AG08395 (cell line): ENCODE measurements around the gene NPEPPS.
"Not testable (repeated sequence)": the region's sequence is repeated elsewhere in the genome, so short reads cannot be mapped to it uniquely, and the experiment has no call there.

Experiments
- DNase-seq: peaks from one replicate; pipeline ENCODE4 v3.0.0; 2012; ENCODE audit warnings: mixed read lengths, low spot score

Gene NPEPPS

DNA sequence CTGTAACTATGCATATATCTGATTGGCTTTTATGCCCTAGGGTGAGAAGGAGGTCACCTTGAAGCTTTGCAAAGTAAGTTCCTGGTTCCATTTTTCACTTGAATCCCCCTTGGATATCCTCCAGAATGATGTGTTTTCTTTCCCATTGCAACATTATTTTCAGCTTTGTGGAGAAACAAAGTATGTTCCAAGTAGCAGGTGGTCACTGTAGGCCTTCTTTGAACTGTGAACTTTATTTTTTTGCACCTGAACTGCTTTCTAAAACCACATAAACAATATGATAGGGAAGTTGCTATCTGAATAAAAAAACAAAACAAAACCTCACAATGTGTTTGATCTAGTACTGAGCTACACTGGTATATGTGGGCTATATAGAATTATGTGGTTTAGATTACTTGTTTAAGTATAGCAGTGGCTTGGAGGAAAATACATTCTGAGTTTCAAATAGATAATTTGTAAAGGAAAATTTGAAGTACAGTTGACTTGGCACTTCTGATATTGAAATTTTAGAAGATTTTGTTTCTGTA is 29.7 kb downstream of the NPEPPS start:
- DNase-seq = not testable (repeated sequence)

DNA sequence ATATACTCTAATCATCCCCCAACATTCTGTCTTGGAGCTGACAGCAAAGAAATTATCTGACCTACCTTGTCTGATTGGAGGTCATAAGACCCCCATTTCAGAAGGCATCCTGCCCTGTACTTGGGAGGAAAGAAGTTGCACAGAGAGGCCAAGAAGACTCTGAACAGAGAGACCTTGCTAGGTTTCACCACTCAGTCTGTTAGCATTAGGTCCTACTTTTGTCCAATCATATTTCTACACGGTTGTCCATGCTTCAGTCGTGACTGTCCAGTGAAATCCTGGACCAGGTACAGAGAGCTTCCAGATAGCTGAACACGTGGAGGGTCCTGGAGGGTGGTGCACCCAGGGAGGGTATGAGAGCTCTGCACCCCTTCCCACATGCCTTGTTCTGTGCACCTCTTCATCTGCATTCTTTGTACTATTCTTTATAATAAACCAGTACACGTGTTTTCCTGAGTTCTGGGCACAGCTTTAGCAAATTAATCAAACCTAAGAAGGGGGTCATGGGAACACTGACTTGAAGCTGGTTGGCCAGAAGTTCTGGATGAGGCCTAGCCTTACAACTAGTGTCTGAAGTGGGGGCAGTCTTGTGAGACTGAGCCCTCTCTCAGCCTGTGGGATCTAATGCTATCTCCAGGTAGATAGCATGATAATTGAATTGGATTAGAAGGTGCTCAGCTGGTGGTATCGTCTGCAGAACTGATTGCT is 30.9 kb downstream of the NPEPPS start:
- DNase-seq = not testable (repeated sequence)

DNA sequence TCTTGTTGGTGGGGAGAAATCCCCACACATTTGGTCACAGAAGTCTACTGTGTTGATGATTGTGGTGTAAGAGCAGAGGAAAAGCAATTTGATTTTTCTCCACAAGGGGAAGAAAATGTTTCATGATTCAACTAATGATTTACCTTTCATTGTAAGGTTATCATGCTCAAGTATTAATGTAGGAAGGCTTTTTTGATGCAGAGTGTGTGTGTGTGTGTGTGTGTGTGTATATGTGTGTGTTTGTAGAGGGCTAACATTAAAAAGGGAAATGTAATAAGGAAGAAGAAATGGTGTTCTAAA is 31.4 kb downstream of the NPEPPS start:
- not testable (repeated sequence) for DNase-seq

DNA sequence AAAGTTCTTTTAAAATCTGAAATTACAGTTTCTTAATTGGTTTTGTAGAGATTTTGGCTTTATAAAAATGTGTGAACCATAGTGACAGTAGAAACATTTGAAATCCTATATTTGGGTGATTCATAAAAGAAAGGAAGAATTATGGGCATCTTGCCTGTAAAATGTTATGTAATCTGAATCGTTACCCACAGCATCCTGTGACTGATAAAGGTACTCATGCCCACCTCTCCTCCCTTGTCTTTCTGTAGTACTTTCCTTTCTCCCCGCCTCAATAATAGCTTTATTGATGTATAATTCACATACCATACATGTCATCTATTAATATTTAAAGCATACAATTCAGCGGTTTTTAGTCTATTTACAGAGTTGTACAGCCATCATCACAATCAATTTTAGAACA is 36.4 kb downstream of the NPEPPS start:
- DNase-seq = peak; percentile 1

DNA sequence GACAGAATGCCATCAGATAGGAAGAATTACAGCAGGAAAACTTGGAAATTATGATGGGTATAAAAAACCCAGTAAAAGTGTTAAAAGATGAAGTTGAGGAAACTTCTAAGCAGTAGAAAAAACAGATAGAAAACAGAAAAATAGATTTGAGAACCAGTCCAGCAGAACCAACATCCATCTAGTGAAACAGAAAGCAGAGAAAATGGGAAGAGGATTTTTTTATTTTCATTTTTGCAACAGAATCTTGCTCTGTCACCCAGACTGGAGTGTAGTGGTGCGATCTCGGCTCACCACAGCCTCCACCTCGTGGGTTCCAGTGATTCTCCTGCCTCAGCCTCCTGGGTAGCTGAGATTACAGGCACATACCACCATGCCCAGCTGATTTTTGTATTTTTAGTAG is 41.7 kb downstream of the NPEPPS start:
- not testable (repeated sequence) for DNase-seq

DNA sequence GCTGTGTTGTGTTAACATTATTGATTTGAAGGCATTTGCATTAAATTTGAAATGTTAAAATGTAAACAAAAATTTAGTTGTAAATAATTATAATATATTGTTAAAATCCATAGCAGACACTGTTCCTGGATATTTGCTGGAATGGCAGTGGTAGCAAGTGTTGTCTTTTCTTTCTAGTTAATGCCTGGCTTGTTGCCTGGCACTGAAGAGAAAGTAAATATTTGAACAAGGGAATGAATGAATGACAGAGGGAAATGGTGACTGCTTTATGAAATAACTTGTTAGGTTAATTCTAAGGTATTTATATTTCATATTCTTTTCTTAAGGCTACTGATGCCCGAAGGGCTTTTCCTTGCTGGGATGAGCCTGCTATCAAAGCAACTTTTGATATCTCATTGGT is 51.5 kb downstream of the NPEPPS start:
- DNase-seq = not testable (repeated sequence)

DNA sequence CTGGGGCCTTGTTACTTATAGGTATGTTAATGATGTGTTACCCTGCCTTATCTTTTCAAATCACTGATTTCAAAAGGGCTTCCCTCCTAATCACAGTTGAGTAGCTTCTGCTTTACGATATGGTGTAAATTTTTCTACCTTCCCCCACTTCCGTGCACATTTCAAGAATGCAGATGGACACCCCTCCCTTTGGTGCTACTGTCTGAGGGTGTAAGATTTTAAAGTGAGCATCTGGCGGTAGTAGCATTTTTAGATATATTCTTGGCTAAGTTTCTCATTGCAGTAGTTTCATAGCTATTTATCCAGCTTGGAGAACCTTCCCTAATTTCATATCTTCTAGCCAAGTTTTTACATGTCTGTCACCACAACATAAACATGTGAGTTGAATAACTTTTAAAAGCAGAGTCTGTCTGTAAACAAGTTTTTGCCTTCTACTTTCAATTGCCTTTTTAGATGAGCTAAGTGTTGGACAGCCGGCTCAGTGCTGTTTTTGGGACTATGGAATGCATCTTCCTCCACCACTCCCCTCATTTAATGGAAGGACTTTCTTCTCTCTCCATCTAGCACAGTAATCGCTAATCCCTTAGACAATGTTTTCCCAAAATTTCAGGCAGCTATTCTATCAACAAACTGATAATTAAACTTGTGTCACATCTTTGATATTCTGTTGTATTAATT is 55.6 kb downstream of the NPEPPS start:
- not testable (repeated sequence) for DNase-seq

DNA sequence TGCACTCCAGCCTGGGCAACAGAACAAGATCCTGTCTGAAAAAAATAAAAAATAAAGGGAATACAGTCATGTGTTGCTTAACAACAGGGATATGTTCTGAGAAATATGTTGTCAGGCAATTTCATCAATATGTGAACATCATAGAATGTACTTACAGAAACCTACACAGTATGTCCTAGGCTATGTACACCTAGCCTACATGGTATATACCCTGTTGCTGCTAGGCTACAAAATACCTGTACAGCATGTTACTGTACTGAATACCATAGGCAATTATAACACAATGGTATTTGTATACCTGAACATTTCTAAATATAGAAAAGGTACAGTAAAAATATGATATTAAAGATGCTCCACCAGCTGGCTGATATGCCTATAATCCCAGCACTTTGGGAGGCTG is 62.6 kb downstream of the NPEPPS start:
- DNase-seq = not testable (repeated sequence)

DNA sequence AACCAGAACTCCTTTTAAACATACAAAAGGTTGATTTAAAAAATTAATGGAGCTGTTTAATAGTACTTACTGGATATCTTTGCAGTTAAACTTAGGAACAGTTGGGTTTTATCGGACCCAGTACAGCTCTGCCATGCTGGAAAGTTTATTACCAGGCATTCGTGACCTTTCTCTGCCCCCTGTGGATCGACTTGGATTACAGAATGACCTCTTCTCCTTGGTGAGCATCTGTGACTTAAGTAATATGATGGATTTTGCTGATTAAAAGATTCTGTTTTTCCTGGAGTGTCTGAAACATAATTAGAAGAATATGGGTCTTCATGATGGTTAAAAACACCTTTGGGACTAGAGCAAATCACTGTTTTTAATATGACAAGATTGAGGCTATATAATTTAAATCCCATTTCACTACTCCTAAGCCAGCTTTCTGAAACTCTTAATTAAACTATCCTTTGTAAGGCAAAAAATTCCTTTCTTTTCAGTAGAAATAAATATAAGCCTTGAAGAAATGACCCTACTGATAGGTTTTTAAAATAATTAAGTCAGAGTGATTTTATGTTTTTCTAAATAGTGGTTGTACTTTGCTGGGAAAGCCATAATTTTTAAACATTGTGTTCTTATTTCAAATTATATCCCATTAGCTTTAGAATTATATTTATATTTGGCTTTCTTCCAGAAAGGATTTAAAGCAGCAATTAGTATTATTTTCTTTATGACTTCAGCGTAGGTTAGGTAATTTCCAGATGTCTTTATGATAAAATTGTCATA is 73.1 kb downstream of the NPEPPS start:
- DNase-seq = no peak

DNA sequence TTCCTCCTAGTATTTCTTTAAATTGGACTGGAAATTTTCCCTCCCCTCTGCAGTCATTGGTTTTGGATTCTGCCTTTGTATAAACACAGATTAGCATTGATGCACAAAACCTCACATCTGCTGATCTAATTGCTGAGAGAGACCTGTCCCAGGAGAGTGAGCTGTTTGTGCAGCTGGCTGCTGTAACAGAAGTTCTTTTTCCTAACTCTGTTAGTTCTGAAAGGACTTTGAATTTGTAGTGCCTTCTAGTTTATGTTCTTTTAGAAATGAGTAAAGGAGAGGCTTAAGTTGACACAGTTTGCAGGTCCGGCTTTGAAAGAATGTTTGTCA is 73.7 kb downstream of the NPEPPS start:
- no peak for DNase-seq

DNA sequence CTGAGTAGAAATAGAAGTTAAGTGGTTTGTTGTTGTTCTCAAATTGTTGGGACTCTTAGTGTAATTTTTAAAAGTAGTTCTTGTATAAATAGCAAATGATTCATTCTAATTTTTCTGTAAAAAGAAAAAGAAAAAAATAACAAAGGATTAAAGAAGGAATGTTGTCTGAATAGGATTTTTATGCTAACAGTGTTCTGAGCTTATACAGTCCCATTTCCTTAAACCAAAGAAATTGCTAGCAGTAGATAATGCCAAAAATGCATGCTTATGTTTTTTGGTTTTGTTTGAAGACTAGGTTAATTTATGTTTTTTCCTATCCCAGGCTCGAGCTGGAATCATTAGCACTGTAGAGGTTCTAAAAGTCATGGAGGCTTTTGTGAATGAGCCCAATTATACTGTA is 74.1 kb downstream of the NPEPPS start:
- DNase-seq = no peak

DNA sequence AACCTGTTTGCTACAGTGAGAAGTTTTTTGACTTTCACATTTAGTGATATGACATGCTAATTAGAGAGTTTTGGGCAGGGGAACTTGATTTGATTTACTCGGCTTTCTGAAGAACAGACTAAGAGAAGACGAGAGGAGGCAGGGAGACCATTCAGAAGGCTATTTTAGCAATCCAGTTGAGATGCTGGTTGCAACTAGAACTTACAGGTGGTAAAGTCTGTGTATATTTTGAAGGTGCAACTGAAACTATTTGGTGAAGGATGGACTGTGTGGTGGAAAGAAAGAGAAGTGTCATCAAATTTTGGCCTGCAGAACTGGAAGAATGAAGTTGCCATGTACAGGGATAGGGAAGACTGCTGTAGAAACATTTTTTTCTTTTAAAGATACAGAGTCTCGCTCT is 76.6 kb downstream of the NPEPPS start:
- no peak for DNase-seq

DNA sequence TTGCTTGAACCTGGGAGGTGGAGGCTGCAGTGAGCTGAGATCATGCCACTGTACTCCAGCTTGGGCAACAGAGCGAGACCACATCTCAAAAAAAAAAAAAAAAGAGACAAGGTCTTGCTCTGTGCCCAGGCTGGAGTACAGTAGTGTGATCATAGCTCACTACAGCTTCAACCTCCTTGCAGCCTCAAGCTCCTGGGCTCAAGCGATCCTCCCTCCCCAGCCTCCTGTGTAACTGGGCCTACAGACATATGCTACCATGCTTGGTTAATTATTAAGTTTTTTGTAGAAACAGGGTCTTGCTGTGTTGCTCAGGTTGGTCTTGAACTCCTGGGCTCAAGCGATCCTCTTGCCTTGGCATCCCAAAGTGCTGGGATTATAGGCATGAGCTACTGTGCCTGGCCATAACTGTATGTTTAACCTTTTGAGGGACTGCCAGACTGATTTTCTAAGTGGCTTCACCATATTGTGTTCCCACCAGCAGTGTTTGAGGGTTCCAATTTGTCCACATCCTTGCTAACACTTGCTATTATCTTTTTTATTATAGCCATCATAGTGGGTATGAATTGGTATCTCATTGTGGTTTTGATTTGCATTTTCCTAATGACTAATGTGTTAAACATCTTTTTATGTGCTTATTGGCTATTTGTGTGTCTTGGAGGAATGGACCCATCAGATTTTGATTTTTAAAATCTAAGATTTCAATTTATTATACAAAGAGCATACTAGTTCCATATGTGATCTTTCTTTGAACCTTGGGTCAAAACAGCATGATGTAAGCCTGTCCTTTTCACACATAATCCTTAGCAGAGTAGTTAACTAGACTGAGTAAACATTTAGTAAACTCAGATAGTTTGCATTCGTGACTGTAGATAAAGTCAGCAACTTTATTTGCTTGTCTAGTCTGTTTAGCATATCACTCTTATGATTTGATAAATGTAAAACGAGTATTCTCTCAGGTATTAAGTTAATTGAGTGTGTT is 80.8 kb downstream of the NPEPPS start:
- DNase-seq = no peak

DNA sequence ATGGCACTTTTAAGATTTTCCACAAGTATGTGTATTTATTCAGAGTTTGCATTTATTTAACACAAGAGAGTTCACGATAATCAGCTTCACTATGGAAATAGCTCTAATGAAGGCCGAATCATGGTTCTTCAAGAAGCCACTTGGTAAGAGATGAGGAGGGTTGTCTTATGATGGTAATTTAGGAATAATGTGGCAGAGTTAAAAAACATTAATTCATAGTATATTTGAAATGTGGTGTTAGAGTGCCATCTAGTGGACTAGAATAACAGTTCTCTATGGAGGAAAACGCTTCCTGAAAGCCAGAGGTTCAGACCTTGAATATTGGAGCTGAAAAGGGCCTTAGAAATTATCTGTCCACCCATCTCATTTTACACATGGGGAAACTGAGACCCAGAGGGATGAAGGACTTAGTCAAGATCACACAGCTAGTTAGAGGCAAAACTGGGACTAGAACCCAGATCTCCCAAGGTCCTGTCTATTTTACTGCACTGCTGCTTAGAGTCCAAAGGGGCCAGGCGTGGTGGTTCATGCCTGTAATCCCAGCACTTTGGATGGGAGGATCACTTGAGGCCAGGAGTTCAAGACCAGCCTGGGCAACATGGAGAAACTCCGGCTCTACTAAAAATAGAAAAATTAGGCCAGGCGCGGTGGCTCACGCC is 85.0 kb downstream of the NPEPPS start:
- peak; percentile 53 for DNase-seq

DNA sequence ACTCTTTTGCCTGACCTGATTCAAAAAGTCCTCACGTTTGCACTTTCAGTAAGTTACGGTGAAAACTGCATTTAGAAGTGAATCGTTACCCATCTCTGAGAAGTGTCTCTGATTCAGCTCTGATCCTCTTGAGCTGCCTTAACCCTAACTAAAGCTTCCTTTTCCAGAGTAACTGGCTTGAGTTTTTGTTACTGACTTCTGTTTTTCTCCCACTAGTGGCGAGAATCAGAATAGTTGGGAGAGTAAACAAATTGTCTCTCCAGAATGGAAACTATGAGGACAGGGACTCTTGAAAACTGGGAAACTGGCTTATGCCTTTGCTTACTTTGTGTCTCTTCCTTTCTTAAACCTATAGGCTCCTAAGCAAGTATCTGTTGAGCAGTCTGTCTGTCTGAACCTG is 87.5 kb downstream of the NPEPPS start:
- no peak for DNase-seq

DNA sequence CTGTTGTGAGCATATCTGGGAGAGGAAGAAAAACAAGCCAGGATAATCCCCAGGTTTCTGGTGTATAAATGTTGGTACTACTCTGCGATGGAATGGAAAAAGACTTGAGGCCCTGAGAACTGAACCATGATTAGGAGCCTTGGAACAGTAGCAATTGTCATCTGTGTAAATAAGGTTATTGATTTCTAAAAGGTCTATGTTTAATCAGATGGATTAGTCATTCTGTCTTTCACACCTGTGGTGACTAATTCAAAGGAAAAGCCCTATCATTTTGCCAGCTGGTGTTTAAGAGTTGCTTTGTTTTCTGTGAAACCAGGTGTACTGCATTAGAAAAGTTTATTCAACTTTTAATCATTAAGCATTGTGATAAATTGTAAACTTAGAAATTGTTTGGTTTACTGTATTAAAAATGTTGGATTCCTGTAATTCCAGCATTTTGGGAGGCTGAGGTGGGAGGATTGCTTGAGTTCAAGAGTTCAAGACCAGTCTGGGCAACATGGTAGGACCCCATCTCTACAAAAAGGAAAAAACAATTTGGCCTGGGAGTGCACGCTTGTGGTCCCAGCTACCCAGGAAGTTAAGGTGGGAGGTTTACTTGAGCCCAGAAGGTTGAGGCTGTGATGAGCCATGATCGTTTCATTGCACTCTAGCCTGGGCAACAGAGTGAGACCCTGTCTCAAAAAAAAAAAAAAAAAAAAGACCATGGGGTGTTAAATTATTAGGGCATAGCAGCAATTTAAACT is 89.8 kb downstream of the NPEPPS start:
- DNase-seq = no peak

DNA sequence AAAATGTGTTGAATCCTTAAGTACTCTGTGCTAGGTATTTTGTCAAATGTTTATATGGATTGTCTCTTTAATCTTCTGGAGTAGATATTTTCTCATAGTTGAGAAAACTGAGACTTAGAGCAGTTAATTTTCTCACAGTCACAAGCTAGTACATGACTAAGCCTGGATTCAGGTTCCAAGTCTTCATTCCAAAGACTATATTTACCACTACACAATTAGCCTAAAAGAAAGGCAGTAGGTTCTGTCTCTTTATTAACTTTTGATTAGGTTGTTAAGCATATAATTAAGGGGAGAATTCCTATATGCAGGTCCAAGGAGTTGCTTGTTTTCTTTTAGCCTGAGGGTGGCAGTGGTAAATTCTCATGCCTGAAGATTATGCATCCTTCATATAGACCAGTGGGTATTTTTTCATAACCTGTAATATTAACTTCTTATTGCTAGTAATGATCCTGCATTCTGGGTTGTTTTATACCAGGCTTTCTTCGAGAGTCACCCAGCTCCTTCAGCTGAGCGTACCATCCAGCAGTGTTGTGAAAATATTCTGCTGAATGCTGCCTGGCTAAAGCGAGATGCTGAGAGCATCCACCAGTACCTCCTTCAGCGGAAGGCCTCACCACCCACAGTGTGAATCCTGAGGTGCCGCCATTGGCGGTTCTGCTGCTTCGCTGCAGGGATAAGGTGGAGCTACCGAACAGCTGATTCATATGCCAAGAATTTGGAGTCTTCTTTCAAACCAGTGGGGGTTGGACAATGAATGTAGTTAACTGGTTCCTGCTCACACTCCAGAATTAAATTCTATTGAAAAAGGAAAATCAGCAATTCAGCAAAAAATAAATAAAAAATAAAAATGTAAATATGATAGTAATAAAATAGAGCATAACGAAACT is 90.6 kb downstream of the NPEPPS start:
- DNase-seq = peak; percentile 91

DNA sequence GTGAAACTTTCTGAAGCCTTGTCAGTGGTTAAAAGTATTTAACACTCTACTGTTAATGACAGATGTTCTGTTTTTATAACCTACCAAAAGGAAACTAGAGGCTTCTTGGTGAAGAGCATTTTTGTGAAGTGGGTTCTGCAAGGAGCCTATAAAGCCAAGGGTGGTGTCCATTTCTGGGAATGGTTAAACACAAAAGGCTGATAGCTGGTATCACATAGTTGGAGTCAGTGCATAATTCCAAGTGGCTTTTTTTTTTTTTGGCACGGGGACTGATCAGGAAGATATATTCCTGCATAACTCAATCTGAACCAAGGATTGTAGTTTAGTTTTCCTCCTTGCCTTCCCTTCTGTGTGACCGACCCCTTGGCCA is 91.3 kb downstream of the NPEPPS start:
- no peak for DNase-seq

DNA sequence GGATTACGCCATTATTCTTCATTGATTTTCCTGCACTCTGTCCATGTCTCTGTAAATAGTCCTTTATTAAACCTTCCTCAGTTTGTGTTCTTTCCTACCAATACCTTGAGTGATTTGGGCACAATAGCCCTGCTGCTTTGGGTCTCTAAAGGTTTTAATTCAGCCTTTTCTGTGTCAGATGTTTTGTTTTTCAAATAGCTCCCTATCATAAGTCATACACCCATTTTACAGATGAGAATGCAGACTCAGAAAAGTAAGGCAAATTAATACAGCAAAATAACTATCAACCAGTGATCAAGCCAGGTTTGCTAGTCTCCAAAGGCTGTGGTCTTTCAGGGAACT is 93.8 kb downstream of the NPEPPS start:
- DNase-seq = no peak

DNA sequence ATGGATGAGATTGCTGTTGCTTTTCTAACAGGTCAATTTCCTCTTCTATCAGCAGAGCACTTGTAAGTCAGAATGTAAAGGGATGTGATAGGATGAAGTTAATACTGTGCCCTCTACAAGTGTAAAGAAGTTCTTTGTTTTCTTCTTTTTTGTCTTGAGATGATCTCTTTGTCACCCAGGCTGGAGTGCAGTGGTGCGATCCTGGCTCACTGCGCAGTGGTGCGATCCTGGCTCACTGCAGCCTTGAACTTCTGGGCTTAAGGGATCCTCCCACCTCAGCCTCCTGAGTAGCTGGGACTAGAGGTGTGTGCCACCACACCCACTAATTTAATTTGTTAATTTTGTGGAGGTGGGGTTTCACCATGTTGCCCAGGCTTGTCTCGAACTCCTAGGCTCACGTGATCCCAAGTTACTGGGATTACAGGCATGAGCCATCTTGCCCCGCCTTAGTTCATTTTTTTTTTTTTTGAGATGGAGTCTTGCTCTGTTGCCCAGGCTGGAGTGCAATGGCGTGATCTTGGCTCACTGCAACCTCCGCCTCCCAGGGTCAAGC is 97.2 kb downstream of the NPEPPS start:
- no peak for DNase-seq
